ENCODE data around the gene SRC.

Gene SRC

GRCh38 chr20:37352608-37352980 lies 6.7 kb downstream of the SRC start:
- DNase-seq (ENCODE audit: extremely low read depth, low read depth): no peak
- no peak for TF ChIP-seq CTCF (IDR thresholded peaks at IDR 0.05; ENCODE audit: low read depth, low read length)

- TF ChIP-seq CTCF (IDR thresholded peaks at IDR 0.05; ENCODE audit: low read depth, low read length): no peak
- no peak for DNase-seq (ENCODE audit: extremely low read depth, low read depth)
These were observed 7.4 kb downstream of the SRC start for GRCh38 chr20:37353285-37353849.

GRCh38 chr20:37354210-37355195 lies 8.6 kb downstream of the SRC start:
- no peak for TF ChIP-seq CTCF (IDR thresholded peaks at IDR 0.05; ENCODE audit: low read depth, low read length)
- no peak for DNase-seq (ENCODE audit: extremely low read depth, low read depth)

GRCh38 chr20:37355252-37356180 lies 9.6 kb downstream of the SRC start:
- no peak for DNase-seq (ENCODE audit: extremely low read depth, low read depth)
- TF ChIP-seq CTCF (IDR thresholded peaks at IDR 0.05; ENCODE audit: low read depth, low read length): no peak

GRCh38 chr20:37356387-37356786 lies 10.4 kb downstream of the SRC start:
- no peak for TF ChIP-seq CTCF (IDR thresholded peaks at IDR 0.05; ENCODE audit: low read depth, low read length)
- DNase-seq (ENCODE audit: extremely low read depth, low read depth): no peak

- TF ChIP-seq CTCF (IDR thresholded peaks at IDR 0.05; ENCODE audit: low read depth, low read length): no peak
- DNase-seq (ENCODE audit: extremely low read depth, low read depth): no peak
These were observed 11.0 kb downstream of the SRC start for GRCh38 chr20:37356961-37357371.

All from AG09319 (cell line).